ENCODE results near the gene VPS35L.

Gene VPS35L

DNA sequence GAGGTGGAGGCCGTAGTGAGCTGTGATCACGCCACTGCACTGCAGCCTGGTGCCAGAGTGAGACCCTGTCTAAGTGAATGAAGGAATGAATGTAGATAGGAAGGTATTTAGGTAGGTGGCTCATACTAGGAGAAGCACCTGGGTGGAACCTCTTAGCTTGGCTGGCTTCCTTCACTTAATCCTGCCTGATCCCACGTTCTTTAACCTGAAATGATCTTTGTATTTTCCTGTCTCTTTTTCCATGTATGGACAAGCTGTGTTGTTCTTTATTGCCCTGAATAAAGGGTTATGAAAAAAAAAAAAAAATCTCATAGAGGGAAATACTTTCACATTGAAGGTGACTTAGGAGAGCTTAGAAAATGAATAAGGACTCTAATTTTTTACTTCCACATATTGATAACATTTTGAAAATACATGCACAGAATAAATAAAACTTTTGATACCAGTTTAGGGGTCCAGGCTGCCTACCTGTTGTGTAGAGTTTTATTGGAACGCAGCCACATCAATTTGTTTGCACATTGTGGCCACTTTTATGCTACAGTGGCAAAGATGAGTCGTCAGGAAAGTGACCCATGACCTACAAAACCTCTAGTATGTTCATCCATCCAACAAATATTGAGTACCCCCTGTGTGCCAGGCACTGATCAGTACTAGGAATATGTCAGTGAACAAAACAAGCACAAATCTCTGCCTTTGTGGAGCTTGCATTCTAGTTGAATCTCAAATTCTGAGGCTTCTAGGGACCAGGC lies 44.6 kb downstream of the VPS35L start:
- no peak for DNase-seq

DNA sequence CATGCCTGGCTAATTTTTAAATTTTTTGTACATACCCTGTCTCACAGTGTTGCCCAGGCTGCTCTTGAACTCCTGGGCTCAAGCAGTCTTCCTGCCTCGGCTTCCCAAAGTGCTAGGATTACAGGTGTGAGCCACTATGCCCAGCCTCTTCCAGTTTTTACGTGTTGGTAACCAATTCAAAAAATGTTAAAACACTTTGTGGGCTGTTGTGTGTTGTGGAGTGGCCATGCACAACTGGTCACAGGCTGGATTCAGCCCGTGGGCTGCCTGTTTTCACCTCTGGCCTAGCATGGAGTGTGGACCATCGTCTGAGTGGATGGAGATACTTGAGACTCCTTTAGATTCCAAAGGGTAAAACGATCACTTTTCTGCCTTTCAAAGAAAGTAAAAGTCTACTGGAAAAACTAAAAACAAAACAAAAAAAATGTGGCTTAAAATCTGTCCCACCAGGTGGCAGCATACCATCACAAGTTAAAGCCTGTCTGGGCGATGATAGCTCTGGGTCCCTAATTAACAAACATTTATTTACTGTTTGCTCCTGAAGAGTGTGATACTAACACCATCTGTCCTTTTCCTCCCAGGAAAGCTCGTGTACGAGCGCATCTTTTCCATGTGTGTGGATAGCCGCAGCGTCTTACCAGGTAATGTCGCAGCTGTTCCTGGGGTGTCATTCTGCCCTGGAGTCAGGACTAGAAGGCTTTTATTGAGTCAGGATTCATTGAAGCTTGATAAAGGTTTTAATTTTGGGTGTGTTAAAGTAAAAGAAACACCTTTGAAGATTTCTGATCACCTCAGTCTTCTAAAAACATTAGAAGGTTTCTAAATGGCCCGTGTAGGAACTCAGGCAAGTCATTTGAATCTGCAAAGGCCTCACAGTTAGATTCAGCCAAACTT lies 45.8 kb downstream of the VPS35L start:
- no peak for DNase-seq

DNA sequence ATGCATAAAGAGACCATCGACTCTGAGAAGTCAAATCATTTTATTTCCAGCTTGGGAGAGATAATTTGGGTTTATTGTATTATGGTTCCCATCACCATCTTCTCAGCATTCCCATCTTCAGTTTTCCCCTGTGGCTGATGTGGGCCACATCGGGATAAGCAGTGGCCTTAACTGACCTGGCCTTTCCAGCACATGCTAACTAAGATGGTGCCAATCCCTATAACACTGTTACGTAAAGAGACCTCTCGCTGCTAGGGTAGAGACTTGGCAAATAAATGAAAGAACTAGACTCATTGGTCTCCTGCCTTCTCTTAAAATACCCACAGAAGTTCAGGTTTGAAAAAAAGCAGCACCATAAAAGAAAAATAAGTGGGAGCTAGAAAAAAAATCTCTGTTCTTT lies 49.4 kb downstream of the VPS35L start:
- no peak for DNase-seq

DNA sequence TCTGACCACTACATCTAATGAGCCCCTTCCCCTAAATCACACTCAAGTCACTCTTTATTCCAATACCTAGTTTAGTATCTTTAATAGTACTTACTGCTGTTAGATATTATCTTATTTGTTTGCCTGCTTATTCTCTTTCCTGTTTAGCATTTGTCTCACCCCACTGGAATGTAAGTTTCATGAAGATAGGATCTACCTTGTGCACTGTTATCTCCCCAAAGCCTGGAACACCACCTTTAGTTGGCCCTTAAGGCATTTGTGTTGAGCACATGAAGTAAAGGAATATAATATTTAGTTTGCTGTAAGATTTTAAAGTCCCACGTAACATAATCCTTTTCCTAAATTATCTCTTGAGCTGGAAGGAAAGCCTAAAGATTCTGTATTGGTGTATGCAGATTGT lies 50.2 kb downstream of the VPS35L start:
- no peak for DNase-seq

DNA sequence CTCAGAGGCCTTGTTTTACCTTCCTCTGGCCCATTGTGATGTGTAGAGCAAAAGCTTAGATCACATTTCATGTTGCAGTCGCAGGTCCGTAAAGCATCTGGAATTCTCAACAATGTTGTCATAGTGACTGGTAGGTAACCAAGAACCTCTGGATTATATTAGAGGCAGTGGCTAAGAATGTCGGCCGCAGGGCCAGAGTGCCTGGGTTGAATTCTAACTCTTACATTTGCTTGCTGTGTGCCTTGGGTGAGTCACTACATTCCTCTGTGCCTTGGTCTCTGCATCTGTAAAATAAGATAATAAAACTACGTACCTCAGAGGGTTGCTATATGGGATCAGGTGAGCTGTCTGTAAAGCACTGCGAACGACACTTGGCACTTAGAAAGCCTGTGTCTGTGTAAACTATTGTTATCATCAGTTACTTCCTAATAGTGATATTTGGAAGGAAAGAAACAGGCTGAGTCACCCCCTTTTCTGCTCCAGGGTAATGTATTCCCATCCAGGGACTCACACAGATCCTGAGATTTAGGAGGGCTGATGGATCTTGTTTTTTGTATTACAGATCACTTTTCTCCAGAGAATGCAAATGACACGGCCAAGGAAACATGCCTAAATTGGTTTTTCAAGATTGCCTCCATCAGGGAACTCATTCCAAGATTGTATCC lies 52.2 kb downstream of the VPS35L start:
- DNase-seq: no peak

DNA sequence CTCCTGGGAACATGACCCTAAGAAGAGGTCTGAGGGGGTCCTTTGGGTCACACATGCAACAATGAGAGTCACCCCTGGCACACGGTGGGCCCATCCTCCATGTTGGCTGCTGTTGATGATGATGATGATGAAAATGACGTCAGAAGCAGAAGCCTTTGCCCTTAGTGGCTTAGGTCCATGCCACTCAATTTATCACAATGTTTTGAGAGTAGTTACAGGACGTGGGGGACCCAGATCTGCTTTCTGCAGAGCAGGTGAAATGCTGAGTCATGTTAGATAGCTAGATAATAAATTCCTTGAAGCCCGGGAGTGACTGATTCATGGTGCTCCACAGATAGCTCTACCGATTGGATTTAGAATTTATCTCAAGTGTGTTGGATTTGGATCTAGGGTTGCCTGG lies 53.9 kb downstream of the VPS35L start:
- DNase-seq: no peak

GRCh38 chr16:19610200-19610599 lies 54.7 kb downstream of the VPS35L start:
- no peak for DNase-seq

DNA sequence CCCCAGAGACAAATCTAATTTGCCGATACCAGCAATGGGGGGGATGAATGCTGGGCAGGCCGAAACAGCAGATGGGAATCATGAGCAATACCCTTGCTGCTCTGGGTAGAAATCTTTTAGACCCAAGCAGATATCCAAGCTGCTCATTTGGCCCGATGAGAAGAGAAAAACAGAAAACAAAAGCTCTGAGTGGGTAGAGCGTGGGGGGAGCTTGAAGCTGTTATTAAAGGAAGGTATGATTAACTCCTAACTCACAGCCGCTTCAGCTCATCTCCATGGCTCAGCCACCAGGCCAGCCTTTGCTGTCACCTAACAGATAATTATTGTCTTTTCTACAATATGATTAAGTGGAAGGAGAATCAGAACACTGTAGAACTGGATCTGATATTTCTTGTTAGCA lies 58.3 kb downstream of the VPS35L start:
- DNase-seq: no peak

DNA sequence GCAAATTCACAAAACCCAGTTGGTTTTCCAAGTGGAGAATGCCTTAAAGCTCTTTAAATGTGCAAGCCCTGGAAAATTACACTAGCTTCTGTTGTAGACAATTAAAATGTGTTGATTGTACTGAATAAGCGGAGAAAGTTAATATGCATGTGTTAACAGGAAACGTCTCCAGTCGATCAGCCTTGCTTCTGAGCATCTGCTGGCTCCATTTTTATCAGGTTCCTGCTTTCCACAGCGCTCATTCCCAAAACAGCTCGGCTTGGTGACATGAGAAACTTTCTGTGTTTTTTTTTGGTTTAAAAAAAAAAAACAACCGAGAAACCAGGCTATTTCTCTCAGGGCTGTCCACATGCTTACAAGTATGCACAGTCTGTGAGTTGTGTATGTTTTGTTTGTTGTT lies 60.7 kb downstream of the VPS35L start:
- DNase-seq: no peak

GRCh38 chr16:19618876-19619275 lies 63.4 kb downstream of the VPS35L start:
- no peak for DNase-seq

- no peak for DNase-seq
Measured at GRCh38 chr16:19621445-19621844, 65.9 kb downstream of the VPS35L start.

DNA sequence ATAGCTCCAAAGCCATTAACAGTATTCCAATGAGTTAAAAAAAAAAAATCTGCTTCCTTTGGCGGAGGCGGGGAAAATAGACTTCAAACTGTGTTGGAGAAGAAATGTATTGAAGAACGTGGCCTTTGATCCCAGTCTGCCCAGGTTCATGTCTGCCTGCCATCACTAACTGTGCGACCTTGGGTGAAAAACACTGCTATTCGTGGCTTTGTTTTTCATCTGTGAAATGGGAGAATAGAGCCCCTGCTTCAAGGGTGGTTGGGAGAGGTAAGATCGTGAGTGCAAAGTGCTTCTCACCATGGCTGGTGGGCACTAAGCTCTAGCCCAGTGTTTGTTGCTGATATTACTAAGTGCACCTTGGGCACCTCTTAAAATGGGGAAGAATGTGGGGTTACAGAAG lies 69.5 kb downstream of the VPS35L start:
- no peak for DNase-seq

GRCh38 chr16:19636436-19637267 lies 81.1 kb downstream of the VPS35L start:
- no peak for DNase-seq

DNA sequence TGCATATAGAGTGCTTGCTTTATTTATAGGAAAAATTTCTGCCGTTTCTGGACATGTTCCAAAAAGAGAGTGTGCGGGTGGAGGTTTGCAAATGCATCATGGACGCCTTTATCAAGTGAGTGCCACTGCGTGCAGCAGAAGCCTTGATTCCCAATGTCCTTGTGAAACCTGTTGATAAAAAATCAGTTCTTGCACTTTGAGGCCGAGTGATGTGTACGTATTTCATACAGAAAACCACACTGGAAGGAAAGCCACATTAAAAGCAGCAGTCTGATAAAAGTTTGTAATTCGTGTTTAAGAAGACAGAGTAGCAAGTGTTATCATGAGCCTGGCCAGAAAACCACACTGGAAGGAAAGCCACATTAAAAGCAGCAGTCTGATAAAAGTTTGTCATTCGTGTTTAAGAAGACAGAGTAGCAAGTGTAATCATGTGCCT lies 84.5 kb downstream of the VPS35L start:
- DNase-seq: no peak

DNA sequence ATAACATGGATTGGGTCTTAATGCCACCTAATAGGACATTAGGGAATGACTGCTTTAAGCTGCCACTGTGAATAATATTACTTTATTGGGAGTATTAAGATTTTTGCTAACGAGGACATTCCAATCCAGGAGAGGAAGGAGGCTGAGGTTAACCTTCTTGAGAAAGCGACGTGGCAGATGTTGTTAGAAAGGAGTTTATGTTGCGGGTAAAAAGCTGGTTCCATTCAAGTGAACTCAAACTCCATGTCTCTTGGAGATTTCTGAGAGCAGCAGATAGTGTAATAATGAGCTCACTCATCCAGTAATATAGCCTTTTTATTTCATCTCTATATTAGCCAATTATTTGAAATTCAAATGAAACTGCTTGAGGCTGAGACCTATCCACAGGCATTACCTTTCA lies 87.0 kb downstream of the VPS35L start:
- no peak for DNase-seq

DNA sequence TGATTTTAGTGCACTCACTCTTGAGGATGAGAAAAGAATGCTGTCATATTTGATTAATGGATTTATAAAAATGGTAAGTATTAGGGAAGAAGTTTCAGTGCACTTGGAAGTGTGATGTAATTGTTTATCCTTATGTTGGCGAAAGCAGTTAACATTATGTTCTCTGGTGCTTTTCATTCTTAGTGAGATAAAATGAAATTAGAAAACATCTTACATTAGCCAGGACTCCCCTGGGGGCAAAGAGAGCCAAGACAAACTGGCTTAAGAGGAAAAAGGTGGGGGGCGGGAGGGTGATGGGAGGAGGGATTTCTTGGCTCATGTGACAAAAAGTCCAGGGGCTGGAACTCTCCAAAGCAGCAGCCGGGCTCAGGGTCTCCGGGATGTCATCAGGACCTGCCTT lies 89.4 kb downstream of the VPS35L start:
- no peak for DNase-seq

DNA sequence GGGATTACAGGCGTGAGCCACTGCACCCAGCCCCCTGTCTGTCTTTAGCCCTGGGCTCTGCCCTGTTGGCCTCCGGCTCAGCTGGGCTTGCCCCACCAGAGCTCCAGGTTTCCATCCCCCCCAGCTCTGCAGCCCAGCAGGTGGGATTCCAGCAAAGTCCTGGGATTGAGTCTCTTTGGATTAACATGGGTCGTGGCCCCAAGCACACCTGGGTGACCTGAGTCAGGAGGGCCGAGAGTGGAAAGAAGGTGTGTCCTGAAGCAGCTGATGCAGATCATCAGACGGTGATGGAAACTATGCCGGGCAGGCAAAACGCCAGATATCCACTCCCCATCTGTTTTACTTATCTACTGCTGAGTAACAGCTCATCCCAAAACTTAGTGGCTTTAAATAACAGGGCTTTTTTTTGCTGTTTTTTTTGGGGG lies 90.1 kb downstream of the VPS35L start:
- no peak for DNase-seq

GRCh38 chr16:19649980-19650379 lies 94.5 kb downstream of the VPS35L start:
- no peak for DNase-seq

DNA sequence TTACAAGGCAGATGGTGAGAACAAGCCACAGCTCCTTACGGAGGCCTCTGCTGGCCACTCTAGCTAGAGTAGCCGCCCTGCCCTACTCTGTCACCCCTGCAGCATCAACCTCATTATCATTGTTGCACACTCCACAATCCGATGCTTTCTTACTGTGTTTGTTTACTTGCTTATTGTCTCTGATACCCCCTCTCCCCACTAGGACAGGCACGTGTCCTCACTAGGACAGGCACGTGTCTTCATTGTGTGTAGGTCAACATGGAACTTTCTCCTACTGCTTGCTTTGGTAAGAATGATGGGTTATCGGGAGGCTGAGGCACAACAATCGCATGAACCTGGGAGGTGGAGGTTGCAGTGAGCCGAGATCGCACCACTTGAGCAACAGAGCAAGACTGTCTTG lies 98.6 kb downstream of the VPS35L start:
- DNase-seq: no peak

DNA sequence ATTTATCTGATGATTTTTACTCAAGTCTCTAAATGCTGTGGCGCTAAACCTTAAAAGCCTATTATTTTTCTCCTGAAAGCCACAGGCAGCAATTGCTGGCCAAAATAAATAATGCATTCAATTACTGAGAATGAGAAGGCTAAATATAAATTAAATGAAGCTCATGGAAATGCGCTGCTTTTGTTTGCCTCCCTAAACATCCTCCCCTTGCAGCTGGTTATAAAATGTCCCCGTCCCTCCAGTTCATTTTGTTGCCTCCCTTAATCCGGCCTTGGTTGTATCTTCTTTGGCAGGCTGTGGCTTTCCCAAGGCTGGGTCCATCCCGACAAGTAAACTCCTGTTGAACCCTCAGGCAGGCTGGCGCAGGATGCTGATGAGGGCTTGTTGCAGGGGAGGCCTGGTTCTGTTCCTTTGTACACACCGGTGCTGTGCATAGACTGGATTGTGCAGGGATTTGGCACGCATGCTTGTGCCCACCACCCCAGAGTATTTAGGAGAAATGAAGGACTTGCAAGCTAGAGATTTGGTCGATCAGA lies 99.8 kb downstream of the VPS35L start:
- no peak for DNase-seq

DNA sequence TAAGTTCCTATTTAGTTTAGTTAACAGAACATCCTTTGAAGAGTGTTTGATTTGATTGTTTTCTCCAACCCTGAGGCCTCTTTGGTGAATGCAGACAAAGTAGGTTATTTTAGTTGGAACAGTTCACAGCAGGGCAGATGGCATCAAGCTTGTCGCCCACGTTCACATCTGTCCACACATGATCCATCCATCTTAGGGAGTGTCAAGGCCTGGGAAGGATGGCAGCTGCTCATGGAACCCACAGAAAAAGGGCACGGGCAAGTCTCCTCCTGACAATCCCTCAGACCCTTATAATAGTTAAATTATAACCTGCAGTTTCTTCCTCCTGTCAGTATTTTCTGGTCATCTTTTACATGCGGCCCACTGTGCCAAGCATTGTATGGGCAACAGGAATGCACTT lies 102.3 kb downstream of the VPS35L start:
- DNase-seq: no peak

DNA sequence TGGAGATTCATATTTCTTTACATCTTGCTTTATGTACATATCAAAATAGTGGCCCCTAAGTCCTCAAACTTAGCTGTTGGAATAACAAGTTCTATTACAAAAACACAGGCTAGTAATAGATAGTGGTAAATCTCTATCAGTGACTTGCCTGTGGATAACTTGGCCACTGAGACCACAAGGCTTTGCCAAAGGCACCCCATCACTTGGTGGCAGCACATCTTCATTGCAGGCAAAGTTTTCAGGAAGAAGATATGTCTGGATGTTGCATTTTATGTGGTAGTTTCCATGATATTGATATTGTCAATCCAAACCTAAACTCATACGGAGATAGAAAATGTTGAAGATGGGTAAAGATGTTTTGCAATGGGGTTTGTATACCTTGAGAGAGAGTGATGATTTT lies 104.1 kb downstream of the VPS35L start:
- DNase-seq: no peak

- DNase-seq: no peak
Measured at GRCh38 chr16:19660432-19660831, 104.9 kb downstream of the VPS35L start.

Data from MV-4-11 (cell line).